ENCODE measurements around the gene ADAM10. TPM values are rescaled to one million over a fixed set of nuclear protein-coding genes. Genes with fewer than 3 reads are reported as not detected.

Gene ADAM10, protein sequence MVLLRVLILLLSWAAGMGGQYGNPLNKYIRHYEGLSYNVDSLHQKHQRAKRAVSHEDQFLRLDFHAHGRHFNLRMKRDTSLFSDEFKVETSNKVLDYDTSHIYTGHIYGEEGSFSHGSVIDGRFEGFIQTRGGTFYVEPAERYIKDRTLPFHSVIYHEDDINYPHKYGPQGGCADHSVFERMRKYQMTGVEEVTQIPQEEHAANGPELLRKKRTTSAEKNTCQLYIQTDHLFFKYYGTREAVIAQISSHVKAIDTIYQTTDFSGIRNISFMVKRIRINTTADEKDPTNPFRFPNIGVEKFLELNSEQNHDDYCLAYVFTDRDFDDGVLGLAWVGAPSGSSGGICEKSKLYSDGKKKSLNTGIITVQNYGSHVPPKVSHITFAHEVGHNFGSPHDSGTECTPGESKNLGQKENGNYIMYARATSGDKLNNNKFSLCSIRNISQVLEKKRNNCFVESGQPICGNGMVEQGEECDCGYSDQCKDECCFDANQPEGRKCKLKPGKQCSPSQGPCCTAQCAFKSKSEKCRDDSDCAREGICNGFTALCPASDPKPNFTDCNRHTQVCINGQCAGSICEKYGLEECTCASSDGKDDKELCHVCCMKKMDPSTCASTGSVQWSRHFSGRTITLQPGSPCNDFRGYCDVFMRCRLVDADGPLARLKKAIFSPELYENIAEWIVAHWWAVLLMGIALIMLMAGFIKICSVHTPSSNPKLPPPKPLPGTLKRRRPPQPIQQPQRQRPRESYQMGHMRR
- total RNA-seq, result 100 to 1,000 TPM in 2 of 8 experiments, 10 to 100 TPM in 6; 38.5 to 110 (median 73.6) TPM

DNA sequence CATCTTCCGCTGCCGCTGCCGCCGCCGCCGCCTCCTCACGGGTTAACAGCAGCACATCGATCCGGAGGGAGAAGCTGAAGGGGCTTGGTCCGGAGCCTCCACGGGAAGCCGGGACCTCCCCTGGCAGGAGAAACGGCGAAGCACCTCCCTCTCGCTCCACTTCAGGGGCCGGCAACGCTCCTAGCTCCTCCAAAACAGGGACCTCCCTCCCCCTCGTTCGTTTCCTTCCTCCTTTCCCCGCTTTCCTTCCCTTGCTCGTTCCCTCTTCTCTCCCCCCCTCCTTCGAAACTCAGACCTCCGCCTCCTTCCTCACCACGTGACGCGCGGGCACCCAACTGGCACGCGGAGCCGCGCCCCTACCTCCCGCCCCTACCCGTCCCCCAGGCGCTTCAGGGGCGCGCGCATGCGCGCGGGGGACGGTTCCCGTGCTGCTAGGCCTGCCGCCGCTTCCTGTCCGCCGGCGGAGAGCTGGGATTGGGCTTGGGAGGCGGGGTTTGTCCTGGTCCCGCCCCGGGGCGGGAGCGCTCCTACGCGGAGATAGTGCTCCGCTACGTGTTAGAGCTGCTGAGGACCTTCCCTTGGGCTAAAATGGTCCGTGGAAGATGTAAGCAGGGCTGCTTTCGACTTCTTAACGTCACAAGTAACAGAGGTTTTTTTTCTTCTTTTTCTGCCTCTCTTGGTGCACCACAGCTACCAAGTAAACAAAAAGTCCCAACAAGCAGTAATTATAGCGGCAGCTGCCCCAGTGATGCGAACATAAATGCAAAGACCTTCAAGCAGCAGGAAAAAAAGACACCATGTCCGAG lies at the start of gene ADAM10:
Gene ADAM10, minus strand, starts transcription at position 176 of the 806 bp plus-strand sequence. Its CDS starts 173 bp downstream, at position 3.
- Histone ChIP-seq H3K4me1 (replicated peaks in 1 of 2) (peaks cover 5 to 13% of the 10 kb centered on the region in 2 donors), H3K27ac (peak within 1 kb of the TSS; percentile 78 to 89), H3K4me3 (peak within 1 kb of the TSS; percentile 64 to 89 (median 67))
- WGBS, 10 experiments, result 0 to 10% (median 0%) methylated on average over 2 to 8 of the region's 62 CpGs; no CpG with 5 or more reads in 2 of the 10 experiments
- peak; percentile 80 to 93 (median 91) for ATAC-seq (replicated peaks in 6 of 8)
- in situ Hi-C loops (cut with MboI; ENCODE audit: low pct_unique_long_range_greater_than_20kb in 2 of 9, low sequenced_read_pairs in 9 of 9, unreplicated experiment in 9 of 9), result no loop called here

DNA sequence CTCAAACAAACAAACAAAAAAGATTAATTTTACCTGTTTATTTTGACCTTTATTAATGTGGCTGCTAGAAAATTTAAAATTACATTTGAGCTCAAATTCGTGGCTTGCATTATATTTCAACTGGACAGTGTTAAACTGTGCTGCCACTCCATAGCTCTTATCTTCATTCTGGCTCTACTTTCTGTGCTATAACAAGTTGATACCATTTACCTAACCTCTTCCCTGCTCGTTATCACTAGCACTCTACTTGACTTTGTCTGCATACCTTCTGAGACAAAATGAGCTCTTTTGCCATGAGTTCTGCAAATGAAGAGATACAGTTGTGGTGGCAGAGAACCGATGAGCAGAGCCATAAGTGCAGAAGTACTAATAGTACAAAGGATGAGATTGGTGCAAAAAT lies 48.0 kb upstream of the ADAM10 start:
- no peak for ATAC-seq (replicated peaks in 6 of 8)
- in situ Hi-C loops (cut with MboI; ENCODE audit: low pct_unique_long_range_greater_than_20kb in 2 of 9, low sequenced_read_pairs in 9 of 9, unreplicated experiment in 9 of 9), result no loop called here
- WGBS, 10 experiments, result 73 to 100% (median 84%) methylated on average over 2 to 3 of the region's 3 CpGs; no CpG with 5 or more reads in 2 of the 10 experiments
- Histone ChIP-seq H3K4me1 (replicated peaks in 1 of 2) (no peaks in the 10 kb centered on the region), H3K27ac (no peak overlapping the region), H3K4me3 (no peak overlapping the region)

DNA sequence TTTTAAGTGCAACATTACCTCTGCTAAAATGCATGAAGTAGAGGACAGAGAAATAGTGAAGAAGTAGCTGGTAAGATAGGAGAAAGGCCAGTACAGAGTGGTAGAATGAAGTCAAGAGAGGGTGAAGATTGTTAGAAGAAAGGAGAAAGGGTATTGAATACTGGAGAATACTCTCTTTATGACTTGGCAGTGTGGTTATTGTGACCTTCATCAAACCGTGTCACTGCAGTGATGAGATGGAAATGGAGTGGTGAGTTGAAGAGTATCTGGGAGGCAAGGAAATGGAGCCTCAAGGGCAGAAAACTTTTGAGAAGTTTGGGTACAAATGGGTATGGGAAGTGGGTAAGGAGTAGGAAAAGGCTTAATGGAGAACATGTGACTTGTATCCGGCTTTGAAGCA lies 46.3 kb upstream of the ADAM10 start:
- in situ Hi-C loops (cut with MboI; ENCODE audit: low pct_unique_long_range_greater_than_20kb in 2 of 9, low sequenced_read_pairs in 9 of 9, unreplicated experiment in 9 of 9), result no loop called here
- WGBS, 10 experiments, result 22 to 100% (median 87%) methylated on average over 1 to 2 of the region's 2 CpGs
- Histone ChIP-seq H3K4me3 (no peak overlapping the region), H3K4me1 (replicated peaks in 1 of 2) (no peaks in the 10 kb centered on the region), H3K27ac (no peak overlapping the region)
- no peak for ATAC-seq (replicated peaks in 6 of 8)

DNA sequence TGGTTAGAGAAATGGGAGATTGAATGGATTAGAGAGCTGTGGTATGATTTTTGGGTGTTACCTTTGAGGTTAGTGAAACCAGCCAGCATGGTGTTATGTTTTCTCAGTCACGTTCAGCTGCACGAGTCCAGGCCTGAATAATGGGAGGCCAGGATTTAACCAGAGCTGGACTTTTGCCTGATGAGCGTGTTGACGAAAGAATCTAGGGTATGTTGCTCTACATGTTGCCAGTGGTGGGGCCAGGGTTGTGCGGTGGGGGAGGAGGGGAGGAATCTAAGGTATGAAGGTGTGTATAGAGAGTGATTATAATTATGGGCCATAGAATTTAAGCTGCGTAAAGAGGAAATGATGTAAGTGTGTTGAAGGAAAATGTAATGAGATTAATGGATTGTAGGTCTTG lies 44.4 kb upstream of the ADAM10 start:
- no peak for ATAC-seq (replicated peaks in 6 of 8)
- no peak overlapping the region for H3K27ac ChIP-seq
- in situ Hi-C loops (cut with MboI; ENCODE audit: low pct_unique_long_range_greater_than_20kb in 2 of 9, low sequenced_read_pairs in 9 of 9, unreplicated experiment in 9 of 9), result no loop called here
- no peaks in the 10 kb centered on the region for H3K4me1 ChIP-seq (replicated peaks in 1 of 2)
- no peak overlapping the region for H3K4me3 ChIP-seq
- WGBS, 10 experiments, result 63 to 100% (median 90%) methylated on average over 1 to 4 of the region's 6 CpGs; no CpG with 5 or more reads in 3 of the 10 experiments

DNA sequence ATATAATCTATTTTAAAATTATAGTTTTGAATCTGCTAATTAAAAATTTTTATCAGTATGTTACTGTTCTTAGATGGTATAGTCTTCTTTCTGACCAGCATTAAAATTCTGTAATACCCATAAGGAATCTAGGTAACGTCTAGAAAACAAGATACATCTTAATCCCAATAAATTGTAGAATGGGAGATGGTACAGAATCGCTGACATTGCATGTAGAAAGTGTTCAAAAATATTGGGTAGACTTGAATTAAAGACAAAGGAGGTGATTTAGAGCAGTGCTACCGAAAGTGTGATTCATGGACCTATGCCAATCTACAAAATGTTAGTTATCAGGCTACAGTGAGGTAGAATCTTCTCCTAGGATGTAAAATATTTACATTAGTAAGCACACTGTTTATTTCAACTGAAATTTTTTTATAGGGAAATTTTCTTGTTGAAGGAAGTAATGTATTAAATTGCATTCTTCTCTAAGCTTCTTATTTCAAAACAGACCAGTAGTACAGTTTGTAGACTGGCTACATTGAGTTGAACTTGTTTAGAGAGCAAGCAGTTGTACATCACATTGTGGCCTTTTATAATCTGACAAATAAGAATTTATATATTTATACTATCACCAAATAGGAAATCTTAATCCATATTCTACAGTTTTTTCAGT lies 38.7 kb upstream of the ADAM10 start:
- WGBS, 10 experiments, result 77 to 100% (median 95%) methylated on average over 1 to 3 of the region's 3 CpGs; no CpG with 5 or more reads in 2 of the 10 experiments
- Histone ChIP-seq H3K4me1 (replicated peaks in 1 of 2) (no peaks in the 10 kb centered on the region), H3K27ac (no peak overlapping the region), H3K4me3 (no peak overlapping the region)
- ATAC-seq (replicated peaks in 6 of 8), result no peak
- in situ Hi-C loops (cut with MboI; ENCODE audit: low pct_unique_long_range_greater_than_20kb in 2 of 9, low sequenced_read_pairs in 9 of 9, unreplicated experiment in 9 of 9), result no loop called here

DNA sequence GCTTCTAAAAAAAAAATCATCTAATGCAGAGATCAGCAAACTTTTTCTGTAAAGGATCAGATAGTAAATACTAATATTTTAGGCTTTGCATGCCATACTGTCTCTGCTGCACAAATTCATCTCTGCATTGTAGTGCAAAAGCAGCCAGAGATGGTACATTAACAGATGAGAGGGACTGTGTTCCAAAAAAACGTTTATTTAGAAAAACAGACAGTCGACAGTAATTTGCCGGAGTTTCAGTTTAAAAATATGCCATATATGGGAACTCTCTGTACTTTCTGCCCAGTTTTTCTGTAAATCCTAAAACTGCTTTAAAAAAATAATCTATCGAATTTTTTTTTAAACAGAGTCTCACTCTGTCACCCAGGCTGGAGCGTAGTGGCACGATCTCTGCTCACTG lies 35.8 kb upstream of the ADAM10 start:
- in situ Hi-C loops (cut with MboI; ENCODE audit: low pct_unique_long_range_greater_than_20kb in 2 of 9, low sequenced_read_pairs in 9 of 9, unreplicated experiment in 9 of 9), result no loop called here
- Histone ChIP-seq H3K4me3 (no peak overlapping the region), H3K4me1 (replicated peaks in 1 of 2) (no peaks in the 10 kb centered on the region), H3K27ac (no peak overlapping the region)
- 53 to 100% (median 88%) methylated on average over 1 to 6 of the region's 6 CpGs for WGBS, 10 experiments
- no peak for ATAC-seq (replicated peaks in 6 of 8)

DNA sequence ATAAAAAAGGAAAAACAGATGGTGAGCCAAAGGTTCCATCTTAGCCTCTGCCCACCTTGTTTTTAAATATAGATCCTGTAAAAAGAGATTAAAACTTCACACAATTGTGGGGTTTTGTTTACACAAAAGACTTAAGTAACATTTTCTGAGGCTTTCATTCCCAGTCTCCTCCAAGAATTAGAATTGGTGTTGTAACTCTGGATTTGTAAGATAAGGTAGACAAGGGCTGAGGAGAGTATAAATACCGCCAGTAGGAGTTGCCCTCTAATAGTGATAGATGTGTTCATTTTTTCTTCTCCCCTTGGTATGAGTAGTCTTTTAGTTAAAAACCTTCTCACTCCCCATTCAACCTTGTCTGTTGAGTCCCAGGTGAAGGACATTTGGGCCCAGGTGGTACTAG lies 30.0 kb upstream of the ADAM10 start:
- H3K4me1 ChIP-seq (replicated peaks in 1 of 2), result peaks cover 0 to 11% of the 10 kb centered on the region in 2 donors
- in situ Hi-C loops (cut with MboI; ENCODE audit: low pct_unique_long_range_greater_than_20kb in 2 of 9, low sequenced_read_pairs in 9 of 9, unreplicated experiment in 9 of 9), result no loop called here

DNA sequence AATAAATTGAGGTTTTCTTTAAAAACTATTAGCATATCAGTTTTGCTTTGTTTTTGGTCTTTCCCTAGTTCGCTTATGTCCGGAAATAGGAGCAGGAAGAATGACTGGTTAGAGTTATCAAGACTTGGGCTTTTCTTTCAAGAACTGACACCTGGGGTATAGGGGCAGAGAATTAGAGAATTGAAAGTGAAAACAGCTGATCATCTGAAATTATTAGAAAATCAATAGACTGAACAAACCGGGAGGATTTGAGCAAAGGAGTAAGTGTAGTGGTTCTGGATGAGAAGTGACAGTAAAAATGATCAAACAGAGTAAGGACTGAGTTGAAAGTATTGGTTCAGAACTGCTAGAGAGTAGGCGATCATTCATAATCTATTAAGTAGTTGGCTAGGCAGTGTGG lies 27.6 kb upstream of the ADAM10 start:
- no peak for ATAC-seq (replicated peaks in 6 of 8)
- in situ Hi-C loops (cut with MboI; ENCODE audit: low pct_unique_long_range_greater_than_20kb in 2 of 9, low sequenced_read_pairs in 9 of 9, unreplicated experiment in 9 of 9), result no loop called here
- peaks cover 0 to 19% of the 10 kb centered on the region in 2 donors for H3K4me1 ChIP-seq (replicated peaks in 1 of 2)
- WGBS, 10 experiments, result 85 to 100% (median 93%) methylated on average over 2 to 4 of the region's 4 CpGs
- no peak overlapping the region for H3K4me3 ChIP-seq
- no peak overlapping the region for H3K27ac ChIP-seq

More for the DNA sequence above, 30.0 kb upstream of the ADAM10 start:
- ATAC-seq (replicated peaks in 6 of 8), result no peak
- WGBS, 10 experiments, result 75 to 100% (median 100%) methylated on average over 1 of the region's 1 CpG; no CpG with 5 or more reads in 4 of the 10 experiments
- no peak overlapping the region for H3K27ac ChIP-seq
- no peak overlapping the region for H3K4me3 ChIP-seq

DNA sequence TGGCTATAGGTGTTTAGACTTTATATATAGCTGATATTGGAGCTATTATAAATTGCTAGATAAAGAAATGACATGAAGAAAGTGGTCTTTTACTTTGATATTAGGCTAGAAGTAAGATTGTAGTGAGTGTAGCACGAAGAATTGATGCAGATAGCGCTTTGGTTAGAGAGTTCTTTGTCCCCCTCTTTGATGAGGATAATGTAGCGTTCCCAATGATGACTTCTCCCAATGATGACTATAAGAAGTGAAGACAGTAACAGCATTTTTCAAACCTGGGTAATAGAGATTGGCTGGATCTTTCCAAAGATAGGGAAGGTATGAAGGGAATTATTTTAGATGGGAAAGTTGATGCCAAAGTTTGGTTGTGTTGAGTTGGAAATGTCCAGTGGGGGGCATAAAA lies 25.9 kb upstream of the ADAM10 start:
- 85 to 100% (median 97%) methylated on average over 1 to 3 of the region's 3 CpGs; no CpG with 5 or more reads in 1 of the 10 experiments for WGBS, 10 experiments
- in situ Hi-C loops (cut with MboI; ENCODE audit: low pct_unique_long_range_greater_than_20kb in 2 of 9, low sequenced_read_pairs in 9 of 9, unreplicated experiment in 9 of 9), result no loop called here
- peaks cover 0 to 19% of the 10 kb centered on the region in 2 donors for H3K4me1 ChIP-seq (replicated peaks in 1 of 2)
- no peak overlapping the region for H3K27ac ChIP-seq
- ATAC-seq (replicated peaks in 6 of 8), result no peak
- H3K4me3 ChIP-seq, result peak overlapping the region; percentile 67 to 90 (median 74)

DNA sequence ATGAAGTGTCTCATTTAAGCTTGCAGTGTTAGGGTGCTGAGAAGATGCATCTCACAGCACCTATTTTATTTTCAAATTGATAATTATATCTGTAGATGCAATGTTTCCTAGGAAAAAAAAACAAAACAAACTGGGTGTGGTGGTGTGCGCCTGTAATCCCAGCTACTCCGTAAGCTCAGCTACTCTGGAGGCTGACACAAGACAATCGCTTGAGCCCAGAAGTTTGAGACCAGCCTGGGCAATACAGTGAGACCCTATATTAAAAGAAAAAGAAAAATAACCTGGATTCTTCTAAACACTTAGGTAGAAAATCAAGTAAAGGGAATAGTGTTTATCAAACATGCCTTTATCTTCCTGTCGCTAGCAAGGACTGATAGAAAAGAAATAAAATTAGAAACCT lies 23.5 kb upstream of the ADAM10 start:
- in situ Hi-C loops (cut with MboI; ENCODE audit: low pct_unique_long_range_greater_than_20kb in 2 of 9, low sequenced_read_pairs in 9 of 9, unreplicated experiment in 9 of 9), result no loop called here
- 39 to 92% (median 80%) methylated on average over 2 to 4 of the region's 4 CpGs for WGBS, 10 experiments
- no peak overlapping the region for H3K27ac ChIP-seq
- peak overlapping the region; percentile 67 to 90 (median 74) for H3K4me3 ChIP-seq
- ATAC-seq (replicated peaks in 6 of 8), result no peak
- H3K4me1 ChIP-seq (replicated peaks in 1 of 2), result peaks cover 2 to 27% of the 10 kb centered on the region in 2 donors

DNA sequence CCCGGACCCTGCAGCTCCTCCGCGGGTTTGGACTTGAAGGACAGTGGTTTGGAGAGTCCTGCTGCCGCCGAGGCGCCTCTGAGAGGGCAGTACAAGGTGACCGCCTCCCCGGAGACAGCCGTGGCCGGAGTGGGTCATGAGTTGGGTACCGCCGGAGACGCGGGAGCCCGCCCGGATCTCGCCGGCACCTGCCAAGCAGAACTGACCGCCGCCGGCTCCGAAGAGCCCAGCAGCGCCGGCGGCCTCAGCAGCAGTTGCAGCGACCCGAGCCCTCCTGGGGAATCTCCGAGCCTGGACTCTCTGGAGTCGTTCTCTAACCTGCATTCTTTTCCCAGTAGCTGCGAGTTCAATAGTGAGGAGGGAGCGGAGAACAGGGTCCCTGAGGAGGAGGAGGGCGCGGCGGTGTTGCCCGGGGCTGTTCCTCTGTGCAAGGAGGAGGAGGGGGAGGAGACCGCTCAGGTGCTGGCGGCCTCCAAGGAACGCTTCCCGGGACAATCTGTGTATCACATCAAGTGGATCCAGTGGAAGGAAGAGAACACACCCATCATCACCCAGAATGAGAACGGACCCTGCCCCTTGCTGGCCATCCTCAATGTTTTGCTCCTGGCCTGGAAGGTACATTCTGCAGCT lies 22.2 kb upstream of the ADAM10 start:
- 0% methylated on average over 1 to 6 of the region's 40 CpGs; no CpG with 5 or more reads in 6 of the 10 experiments for WGBS, 10 experiments
- in situ Hi-C loops (cut with MboI; ENCODE audit: low pct_unique_long_range_greater_than_20kb in 2 of 9, low sequenced_read_pairs in 9 of 9, unreplicated experiment in 9 of 9), result no loop called here
- Histone ChIP-seq H3K27ac (peak overlapping the region; percentile 92 to 97), H3K4me1 (replicated peaks in 1 of 2) (peaks cover 2 to 27% of the 10 kb centered on the region in 2 donors), H3K4me3 (peak overlapping the region; percentile 67 to 90 (median 74))
- peak in 7 of 8 experiments; percentile 0 to 9 (median 1) for ATAC-seq (replicated peaks in 6 of 8)

Data from motor neuron (in vitro differentiated cells).